HL-60 (cell line): ENCODE measurements around the gene CCDC121.

ENCODE experiments used
- POLR2AphosphoS5 ChIP-seq: IDR thresholded peaks from 2 replicates; pipeline ENCODE4 v1.6.1; 2012; ENCODE audit warnings: low read depth
- TF ChIP-seq, protein P1 (sequence below): IDR thresholded peaks from one replicate; pipeline ENCODE4 v1.5.1; 2011; ENCODE audit warnings: low read length, control low read depth, inconsistent platforms; ENCODE audit not compliant: insufficient read depth

GRCh38 chr2:27645197-27645596, 16.4 kb upstream of the CCDC121 start:
- TF ChIP-seq, protein P1, sequence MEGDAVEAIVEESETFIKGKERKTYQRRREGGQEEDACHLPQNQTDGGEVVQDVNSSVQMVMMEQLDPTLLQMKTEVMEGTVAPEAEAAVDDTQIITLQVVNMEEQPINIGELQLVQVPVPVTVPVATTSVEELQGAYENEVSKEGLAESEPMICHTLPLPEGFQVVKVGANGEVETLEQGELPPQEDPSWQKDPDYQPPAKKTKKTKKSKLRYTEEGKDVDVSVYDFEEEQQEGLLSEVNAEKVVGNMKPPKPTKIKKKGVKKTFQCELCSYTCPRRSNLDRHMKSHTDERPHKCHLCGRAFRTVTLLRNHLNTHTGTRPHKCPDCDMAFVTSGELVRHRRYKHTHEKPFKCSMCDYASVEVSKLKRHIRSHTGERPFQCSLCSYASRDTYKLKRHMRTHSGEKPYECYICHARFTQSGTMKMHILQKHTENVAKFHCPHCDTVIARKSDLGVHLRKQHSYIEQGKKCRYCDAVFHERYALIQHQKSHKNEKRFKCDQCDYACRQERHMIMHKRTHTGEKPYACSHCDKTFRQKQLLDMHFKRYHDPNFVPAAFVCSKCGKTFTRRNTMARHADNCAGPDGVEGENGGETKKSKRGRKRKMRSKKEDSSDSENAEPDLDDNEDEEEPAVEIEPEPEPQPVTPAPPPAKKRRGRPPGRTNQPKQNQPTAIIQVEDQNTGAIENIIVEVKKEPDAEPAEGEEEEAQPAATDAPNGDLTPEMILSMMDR, result no peak
- no peak for TF ChIP-seq POLR2AphosphoS5
